IgD-negative memory B cell (primary cell): ENCODE data around the gene PNMT. TPM values are rescaled to one million over a fixed set of nuclear protein-coding genes. Genes with fewer than 3 reads are reported as not detected.
A peak's percentile ranks its signal among the peaks of the same experiment; 100 is the strongest.

Source experiments
- H3K27ac Mint-ChIP-seq, 3 donors: one replicate each; pipeline ENCODE4 v1.8.0; 2020 to 2022; ENCODE audit warnings: mild to moderate bottlenecking in 3 of 3, mixed read lengths in 3 of 3, moderate library complexity in 1 of 3
- H3K27me3 Mint-ChIP-seq: one replicate; pipeline ENCODE4 v1.8.0; 2021; ENCODE audit warnings: mixed read lengths
- H3K36me3 Mint-ChIP-seq: one replicate; pipeline ENCODE4 v1.8.0; 2020; ENCODE audit warnings: mild to moderate bottlenecking, mixed read lengths
- H3K4me1 Mint-ChIP-seq, 3 donors: one replicate each; pipeline ENCODE4 v1.8.0; 2020 to 2022; ENCODE audit warnings: mixed read lengths in 3 of 3, mild to moderate bottlenecking in 1 of 3
- H3K4me3 Mint-ChIP-seq, 4 donors: one replicate each; pipeline ENCODE4 v1.8.0; 2020 to 2022; ENCODE audit warnings: mild to moderate bottlenecking in 4 of 4, mixed read lengths in 4 of 4, moderate library complexity in 3 of 4
- H3K9me3 Mint-ChIP-seq, 3 donors: one replicate each; pipeline ENCODE4 v1.8.0; 2020 to 2021; ENCODE audit warnings: mixed read lengths in 3 of 3, mild to moderate bottlenecking in 1 of 3
- polyA plus RNA-seq: library from polyadenylated mRNA; unstranded; fragments of 300-500 nt; fragmentation: Illumina TruSeq; gene quantifications from one replicate; pipeline ENCODE4 v1.2.3, GENCODE V29; 2021

PNMT gene
- polyA plus RNA-seq, 1 donor from 2014 or later, result not detected

GRCh38 chr17:39628655-39629493, 39.4 kb upstream of the PNMT start:
- H3K9me3 Mint-ChIP-seq, result no peaks in the 10 kb centered on the region
- H3K36me3 Mint-ChIP-seq, result peaks cover 2% of the 10 kb centered on the region
- peaks cover 21% of the 10 kb centered on the region for H3K27me3 Mint-ChIP-seq
- H3K4me3 Mint-ChIP-seq, result no peak overlapping the region
- H3K4me1 Mint-ChIP-seq, result peaks cover 0 to 5% (median 3%) of the 10 kb centered on the region in 3 donors
- H3K27ac Mint-ChIP-seq, result no peak overlapping the region

DNA sequence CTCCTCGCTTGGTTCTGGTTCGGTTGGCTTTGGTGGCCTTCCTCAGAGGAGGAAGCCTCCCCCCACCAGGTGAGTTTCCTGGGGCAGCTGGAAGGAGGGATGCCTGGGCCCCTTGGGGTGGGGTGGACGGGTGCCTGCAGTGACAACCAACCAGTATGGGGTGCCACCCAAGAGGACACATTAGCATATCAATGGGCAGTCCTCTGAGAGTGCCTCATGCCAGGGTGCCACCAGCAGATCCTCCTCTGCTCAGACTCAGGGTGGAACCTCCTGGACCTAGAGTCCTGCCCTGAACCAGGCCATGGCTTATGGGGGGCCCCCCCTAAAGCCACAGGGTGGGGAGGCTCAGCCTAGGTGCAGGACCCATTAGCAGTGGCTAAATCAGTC, 38.8 kb upstream of the PNMT start:
- Mint-ChIP-seq H3K9me3 (no peaks in the 10 kb centered on the region), H3K27me3 (peaks cover 21% of the 10 kb centered on the region), H3K36me3 (peaks cover 2% of the 10 kb centered on the region)

DNA sequence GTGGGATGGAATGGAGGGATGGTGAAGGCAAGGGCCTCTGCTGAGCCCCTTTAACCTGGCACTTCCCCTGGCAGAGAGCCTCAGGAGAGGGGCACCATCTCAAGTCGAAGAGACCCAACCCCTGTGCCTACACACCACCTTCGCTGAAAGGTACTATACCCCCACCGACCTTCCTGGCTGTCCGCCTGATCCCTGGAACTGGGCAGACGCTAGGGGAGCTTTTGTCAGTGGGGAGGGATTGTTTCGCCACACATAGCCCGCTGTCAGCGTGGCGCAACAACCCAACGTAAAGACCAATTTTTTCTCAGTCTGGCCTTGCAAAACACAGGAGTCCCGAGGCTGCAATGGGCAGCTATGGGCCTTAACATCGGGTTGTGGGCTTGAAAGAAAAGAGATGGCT, 38.4 kb upstream of the PNMT start:
- H3K4me1 Mint-ChIP-seq, result peaks cover 5 to 7% (median 6%) of the 10 kb centered on the region in 3 donors
- no peak overlapping the region for H3K4me3 Mint-ChIP-seq
- H3K27ac Mint-ChIP-seq, result no peak overlapping the region
- peaks cover 19% of the 10 kb centered on the region for H3K27me3 Mint-ChIP-seq
- no peaks in the 10 kb centered on the region for H3K9me3 Mint-ChIP-seq
- H3K36me3 Mint-ChIP-seq, result peaks cover 2% of the 10 kb centered on the region

More for the DNA sequence above, 38.8 kb upstream of the PNMT start:
- Mint-ChIP-seq H3K27ac (no peak overlapping the region), H3K4me3 (no peak overlapping the region), H3K4me1 (peaks cover 4 to 7% (median 5%) of the 10 kb centered on the region in 3 donors)

DNA sequence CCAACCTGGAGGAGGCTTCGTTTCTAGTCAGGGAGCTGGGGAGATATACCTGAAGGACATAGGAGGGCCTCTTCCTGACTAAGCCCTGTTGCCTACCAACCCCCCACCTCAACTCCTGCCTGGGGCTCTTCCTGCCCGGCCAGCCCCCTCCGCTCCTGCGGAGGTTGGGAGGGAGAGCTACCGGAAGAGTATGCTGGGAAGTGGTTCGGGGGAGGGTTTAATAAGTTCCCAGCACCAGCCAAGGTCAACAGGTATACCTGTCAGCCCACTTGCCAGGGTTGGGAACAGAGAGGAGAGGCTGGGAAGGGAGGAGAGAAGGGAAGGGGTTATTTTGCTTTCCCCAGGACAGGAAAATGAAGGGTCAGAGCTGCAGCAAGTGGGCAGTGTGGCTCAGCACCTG, 36.9 kb upstream of the PNMT start:
- H3K36me3 Mint-ChIP-seq, result peaks cover 2% of the 10 kb centered on the region
- H3K4me3 Mint-ChIP-seq, result peak overlapping the region in 1 of 4 donors; percentile 2

GRCh38 chr17:39632153-39632941, 35.9 kb upstream of the PNMT start:
- Mint-ChIP-seq H3K27me3 (peaks cover 7% of the 10 kb centered on the region), H3K4me1 (peaks cover 10 to 13% (median 11%) of the 10 kb centered on the region in 3 donors), H3K36me3 (peaks cover 2% of the 10 kb centered on the region), H3K27ac (no peak overlapping the region), H3K4me3 (no peak overlapping the region), H3K9me3 (no peaks in the 10 kb centered on the region)

More for the DNA sequence above, 36.9 kb upstream of the PNMT start:
- Mint-ChIP-seq H3K4me1 (peaks cover 7 to 11% (median 8%) of the 10 kb centered on the region in 3 donors), H3K9me3 (no peaks in the 10 kb centered on the region), H3K27me3 (peaks cover 10% of the 10 kb centered on the region), H3K27ac (no peak overlapping the region)

DNA sequence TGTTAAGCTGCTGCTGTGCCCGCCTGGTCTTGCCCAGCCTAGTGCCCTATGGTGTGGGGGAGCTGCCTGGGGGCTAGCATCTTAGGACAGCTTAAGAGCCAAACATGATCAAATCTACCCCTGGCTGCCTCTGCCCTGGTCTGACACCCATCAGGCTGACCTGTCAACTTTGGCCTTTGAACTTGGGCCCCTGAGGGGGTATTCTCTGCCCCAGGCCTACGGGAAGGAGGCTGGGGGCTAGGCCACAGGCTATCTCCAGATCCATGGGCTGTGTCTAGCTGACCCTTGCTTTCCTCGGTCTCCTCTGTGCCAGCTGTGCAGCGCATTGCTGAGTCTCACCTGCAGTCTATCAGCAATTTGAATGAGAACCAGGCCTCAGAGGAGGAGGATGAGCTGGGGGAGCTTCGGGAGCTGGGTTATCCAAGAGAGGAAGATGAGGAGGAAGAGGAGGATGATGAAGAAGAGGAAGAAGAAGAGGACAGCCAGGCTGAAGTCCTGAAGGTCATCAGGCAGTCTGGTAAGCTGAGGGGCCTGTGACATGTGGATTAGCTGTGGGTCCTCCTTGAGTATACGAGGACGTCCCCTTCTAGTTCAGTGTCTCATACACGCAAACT, 34.6 kb upstream of the PNMT start:
- no peaks in the 10 kb centered on the region for H3K9me3 Mint-ChIP-seq
- peak overlapping the region in 1 of 4 donors; percentile 52 for H3K4me3 Mint-ChIP-seq
- peak overlapping the region in 1 of 3 donors; percentile 86 for H3K27ac Mint-ChIP-seq
- H3K36me3 Mint-ChIP-seq, result peaks cover 2% of the 10 kb centered on the region
- peaks cover 5% of the 10 kb centered on the region for H3K27me3 Mint-ChIP-seq
- peaks cover 19 to 23% (median 23%) of the 10 kb centered on the region in 3 donors for H3K4me1 Mint-ChIP-seq

- peak overlapping the region in 2 of 3 donors; percentile 23 to 79 for H3K27ac Mint-ChIP-seq
- H3K36me3 Mint-ChIP-seq, result peaks cover 2% of the 10 kb centered on the region
- peaks cover 3% of the 10 kb centered on the region for H3K27me3 Mint-ChIP-seq
- H3K4me3 Mint-ChIP-seq, result peak overlapping the region in 1 of 4 donors; percentile 82
- H3K9me3 Mint-ChIP-seq, result no peaks in the 10 kb centered on the region
- H3K4me1 Mint-ChIP-seq, result peaks cover 25 to 29% (median 28%) of the 10 kb centered on the region in 3 donors
These were observed 33.8 kb upstream of the PNMT start for GRCh38 chr17:39634384-39634871.

DNA sequence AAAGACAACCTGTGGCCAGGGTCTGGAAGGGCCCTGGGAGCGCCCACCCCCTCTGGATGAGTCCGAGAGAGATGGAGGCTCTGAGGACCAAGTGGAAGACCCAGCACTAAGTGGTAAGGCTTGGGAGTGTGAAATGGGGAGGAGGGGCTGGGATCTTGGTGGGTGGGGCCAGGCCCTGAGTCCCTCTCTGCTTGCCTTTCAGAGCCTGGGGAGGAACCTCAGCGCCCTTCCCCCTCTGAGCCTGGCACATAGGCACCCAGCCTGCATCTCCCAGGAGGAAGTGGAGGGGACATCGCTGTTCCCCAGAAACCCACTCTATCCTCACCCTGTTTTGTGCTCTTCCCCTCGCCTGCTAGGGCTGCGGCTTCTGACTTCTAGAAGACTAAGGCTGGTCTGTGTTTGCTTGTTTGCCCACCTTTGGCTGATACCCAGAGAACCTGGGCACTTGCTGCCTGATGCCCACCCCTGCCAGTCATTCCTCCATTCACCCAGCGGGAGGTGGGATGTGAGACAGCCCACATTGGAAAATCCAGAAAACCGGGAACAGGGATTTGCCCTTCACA, 32.6 kb upstream of the PNMT start:
- H3K36me3 Mint-ChIP-seq, result peaks cover 2% of the 10 kb centered on the region
- H3K4me1 Mint-ChIP-seq, result peaks cover 31 to 35% (median 32%) of the 10 kb centered on the region in 3 donors
- H3K27me3 Mint-ChIP-seq, result peaks cover 2% of the 10 kb centered on the region
- peak overlapping the region in 3 of 4 donors; percentile 70 to 97 (median 90) for H3K4me3 Mint-ChIP-seq
- no peaks in the 10 kb centered on the region for H3K9me3 Mint-ChIP-seq
- peak overlapping the region in 2 of 3 donors; percentile 51 to 88 for H3K27ac Mint-ChIP-seq

- peak overlapping the region; percentile 70 to 97 (median 94) for H3K4me3 Mint-ChIP-seq
- H3K9me3 Mint-ChIP-seq, result no peaks in the 10 kb centered on the region
- peaks cover 31 to 36% (median 34%) of the 10 kb centered on the region in 3 donors for H3K4me1 Mint-ChIP-seq
- H3K27me3 Mint-ChIP-seq, result no peaks in the 10 kb centered on the region
- H3K27ac Mint-ChIP-seq, result peak overlapping the region; percentile 20 to 90 (median 88)
- H3K36me3 Mint-ChIP-seq, result peaks cover 2% of the 10 kb centered on the region
These were observed 31.7 kb upstream of the PNMT start for GRCh38 chr17:39636587-39636926.

GRCh38 chr17:39636927-39637736, 31.1 kb upstream of the PNMT start, which contains the start of gene STARD3:
Gene STARD3 (plus strand): TSS chr17:39637144. CDS start chr17:39653532, 16,388 bp downstream.
- peaks cover 31 to 41% (median 34%) of the 10 kb centered on the region in 3 donors for H3K4me1 Mint-ChIP-seq
- no peaks in the 10 kb centered on the region for H3K27me3 Mint-ChIP-seq

GRCh38 chr17:39638317-39638716, 29.9 kb upstream of the PNMT start:
- peak overlapping the region; percentile 20 to 88 (median 82) for H3K27ac Mint-ChIP-seq
- peak overlapping the region; percentile 70 to 97 (median 94) for H3K4me3 Mint-ChIP-seq
- H3K27me3 Mint-ChIP-seq, result no peaks in the 10 kb centered on the region
- H3K9me3 Mint-ChIP-seq, result no peaks in the 10 kb centered on the region
- H3K36me3 Mint-ChIP-seq, result no peaks in the 10 kb centered on the region
- peaks cover 34 to 45% (median 38%) of the 10 kb centered on the region in 3 donors for H3K4me1 Mint-ChIP-seq

More at GRCh38 chr17:39636927-39637736, 31.1 kb upstream of the PNMT start, which contains the start of gene STARD3:
- Mint-ChIP-seq H3K36me3 (no peaks in the 10 kb centered on the region), H3K4me3 (peak within 1 kb of the TSS; percentile 70 to 97 (median 94)), H3K27ac (peak within 1 kb of the TSS; percentile 20 to 90 (median 88)), H3K9me3 (no peaks in the 10 kb centered on the region)

DNA sequence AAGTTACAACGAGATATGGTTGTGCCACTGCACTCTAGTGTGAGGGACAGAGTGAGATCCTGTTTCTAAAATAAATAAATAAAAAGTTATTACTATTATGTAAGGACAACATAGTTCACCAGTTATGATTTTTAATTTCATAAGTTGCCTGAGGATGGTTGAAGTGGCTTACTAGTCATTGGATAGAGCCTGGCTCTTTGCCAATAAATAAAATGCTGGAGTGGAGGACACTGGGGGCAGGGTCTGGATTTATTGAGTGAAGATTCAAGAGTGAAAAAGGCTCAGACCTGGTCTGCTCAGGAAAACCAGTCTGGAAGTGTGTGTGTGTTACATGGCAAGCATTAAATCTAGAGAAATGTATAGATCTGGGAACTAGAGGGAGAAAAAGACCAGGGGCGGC, 29.2 kb upstream of the PNMT start:
- Mint-ChIP-seq H3K27ac (no peak overlapping the region), H3K9me3 (no peaks in the 10 kb centered on the region), H3K27me3 (no peaks in the 10 kb centered on the region), H3K4me1 (peaks cover 34 to 48% (median 38%) of the 10 kb centered on the region in 3 donors), H3K36me3 (peaks cover 3% of the 10 kb centered on the region), H3K4me3 (peak overlapping the region in 2 of 4 donors; percentile 70 to 86)

DNA sequence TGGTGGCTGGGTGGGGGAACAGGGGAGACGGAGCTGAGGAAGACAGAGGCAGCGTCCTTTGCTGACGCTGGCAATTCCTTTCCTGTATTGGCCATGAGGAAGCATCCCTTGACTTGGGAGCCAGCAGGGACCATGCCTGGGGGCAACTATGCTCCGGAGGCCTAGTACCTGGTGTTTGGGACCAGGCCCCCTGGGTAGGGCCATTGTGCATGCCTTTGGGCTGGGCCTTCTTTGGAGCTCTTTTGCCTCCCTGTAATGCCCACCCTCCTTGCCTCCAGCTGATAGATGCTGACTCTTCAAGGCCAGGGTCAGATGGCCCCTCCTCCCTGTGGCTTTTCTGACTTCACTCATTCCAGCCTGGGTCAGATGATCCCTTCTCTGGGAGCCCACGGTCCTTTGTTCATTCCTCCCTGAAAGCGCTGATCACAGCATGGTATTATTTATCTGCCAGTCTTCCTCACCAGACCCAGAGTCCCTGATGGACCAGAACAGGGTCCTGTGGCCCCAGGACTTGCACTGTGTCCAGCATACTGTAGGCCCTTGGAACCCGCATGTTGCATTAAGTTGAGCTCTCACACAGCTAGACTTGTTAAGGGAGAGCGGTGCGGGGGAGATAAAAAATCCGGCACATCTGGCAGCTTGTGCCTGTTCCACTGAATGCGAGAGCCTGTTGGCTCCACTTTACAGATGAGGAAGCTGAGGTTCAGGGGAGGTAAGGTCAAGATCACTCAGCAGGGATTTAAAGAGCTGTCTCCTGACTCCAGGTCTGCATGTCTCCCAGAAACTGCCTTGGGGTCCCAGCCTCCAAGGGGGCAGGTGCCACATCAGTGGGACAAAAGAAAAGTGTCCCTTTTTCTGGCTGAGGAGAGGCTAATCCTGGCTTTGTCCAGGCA, 28.4 kb upstream of the PNMT start:
- H3K9me3 Mint-ChIP-seq, result no peaks in the 10 kb centered on the region
- no peak overlapping the region for H3K27ac Mint-ChIP-seq
- H3K4me3 Mint-ChIP-seq, result peak overlapping the region in 2 of 4 donors; percentile 70 to 86
- no peaks in the 10 kb centered on the region for H3K27me3 Mint-ChIP-seq
- peaks cover 29 to 45% (median 35%) of the 10 kb centered on the region in 3 donors for H3K4me1 Mint-ChIP-seq
- H3K36me3 Mint-ChIP-seq, result peaks cover 3% of the 10 kb centered on the region
